Naive B cell (primary cell): ENCODE results near the gene TOB1. TPM values are rescaled to one million over a fixed set of nuclear protein-coding genes. Genes with fewer than 3 reads are reported as not detected.
A peak's percentile ranks its signal among the peaks of the same experiment; 100 is the strongest.

Experiments
- ATAC-seq, 2 donors: fragments of 150-1000 bp; cut with Tn5 transposase; 2 replicates each; pipeline ENCODE4 v1.10.0; 2021; ENCODE audit warnings: low read depth in 2 of 2, mild to moderate bottlenecking in 2 of 2, moderate library complexity in 2 of 2
- DNase-seq: peaks from one replicate; pipeline ENCODE4 v3.0.0; 2022
- H3K27ac Mint-ChIP-seq, 6 donors: one replicate each; pipeline ENCODE4 v1.8.0; 2020 to 2022; ENCODE audit warnings: mild to moderate bottlenecking in 6 of 6, mixed read lengths in 6 of 6, moderate library complexity in 5 of 6, inconsistent platforms in 2 of 6
- H3K27me3 Mint-ChIP-seq, 3 donors: one replicate each; pipeline ENCODE4 v1.8.0; 2021 to 2022; ENCODE audit warnings: mixed read lengths in 3 of 3, mild to moderate bottlenecking in 1 of 3
- H3K36me3 Mint-ChIP-seq, 2 donors: one replicate each; pipeline ENCODE4 v1.8.0; 2020 to 2022; ENCODE audit warnings: mixed read lengths in 2 of 2, inconsistent platforms in 1 of 2, mild to moderate bottlenecking in 1 of 2
- H3K4me1 Mint-ChIP-seq, 3 donors: one replicate each; pipeline ENCODE4 v1.8.0; 2020 to 2022; ENCODE audit warnings: mixed read lengths in 3 of 3, inconsistent platforms in 1 of 3, mild to moderate bottlenecking in 1 of 3, moderate library complexity in 1 of 3
- H3K4me3 Mint-ChIP-seq, 8 donors: one replicate each; pipeline ENCODE4 v1.8.0; 2020 to 2022; ENCODE audit warnings: mild to moderate bottlenecking in 8 of 8, mixed read lengths in 8 of 8, moderate library complexity in 8 of 8, inconsistent platforms in 2 of 8
- H3K9me3 Mint-ChIP-seq, 7 donors: one replicate each; pipeline ENCODE4 v1.8.0; 2020 to 2022; ENCODE audit warnings: mixed read lengths in 7 of 7, mild to moderate bottlenecking in 5 of 7, inconsistent platforms in 2 of 7, moderate library complexity in 1 of 7
- polyA plus RNA-seq, 6 donors: library from polyadenylated mRNA; unstranded; fragments of 300-500 nt; fragmentation: Illumina TruSeq; gene quantifications; one replicate each; pipeline ENCODE4 v1.2.3, GENCODE V29; 2021; ENCODE audit warnings: low read depth in 6 of 6

The TOB1 gene
- polyA plus RNA-seq, 6 donors from 2014 or later: 1.9 to 14.2 (median 9.3) TPM

GRCh38 chr17:50820651-50821050 lies 45.5 kb downstream of the TOB1 start:
- Mint-ChIP-seq H3K4me1 (peaks cover 0 to 2% (median 0%) of the 10 kb centered on the region in 3 donors), H3K4me3 (no peak overlapping the region)

GRCh38 chr17:50818921-50819657 lies 47.1 kb downstream of the TOB1 start:
- ATAC-seq: no peak
- Mint-ChIP-seq H3K9me3 (peaks cover 0 to 5% (median 2%) of the 10 kb centered on the region in 7 donors), H3K36me3 (peaks cover under 1 to 2% of the 10 kb centered on the region in 2 donors), H3K27ac (peak overlapping the region in 1 of 6 donors; percentile 94), H3K4me3 (no peak overlapping the region), H3K4me1 (peaks cover 0 to 2% (median 0%) of the 10 kb centered on the region in 3 donors), H3K27me3 (peaks cover 23 to 40% (median 28%) of the 10 kb centered on the region in 3 donors)
- DNase-seq: no peak

More at GRCh38 chr17:50820651-50821050, 45.5 kb downstream of the TOB1 start:
- no peak for DNase-seq
- Mint-ChIP-seq H3K27ac (no peak overlapping the region), H3K27me3 (peaks cover 25 to 40% (median 26%) of the 10 kb centered on the region in 3 donors), H3K9me3 (peaks cover 0 to 5% (median 0%) of the 10 kb centered on the region in 7 donors), H3K36me3 (no peaks in the 10 kb centered on the region)
- ATAC-seq: no peak

GRCh38 chr17:50818261-50818660 lies 47.9 kb downstream of the TOB1 start:
- H3K27me3 Mint-ChIP-seq: peaks cover 17 to 34% (median 28%) of the 10 kb centered on the region in 3 donors
- H3K27ac Mint-ChIP-seq: no peak overlapping the region
- DNase-seq (no peak), ATAC-seq (no peak)
- peaks cover 0 to 7% (median 2%) of the 10 kb centered on the region in 7 donors for H3K9me3 Mint-ChIP-seq
- H3K36me3 Mint-ChIP-seq: peaks cover 7 to 9% of the 10 kb centered on the region in 2 donors
- peaks cover 0 to 2% (median 0%) of the 10 kb centered on the region in 3 donors for H3K4me1 Mint-ChIP-seq
- H3K4me3 Mint-ChIP-seq: no peak overlapping the region

- H3K27me3 Mint-ChIP-seq: peaks cover 17 to 33% (median 27%) of the 10 kb centered on the region in 3 donors
- peaks cover 0 to 7% (median 2%) of the 10 kb centered on the region in 7 donors for H3K9me3 Mint-ChIP-seq
- DNase-seq (no peak), ATAC-seq (no peak)
- H3K27ac Mint-ChIP-seq: peak overlapping the region in 1 of 6 donors; percentile 9
- H3K4me3 Mint-ChIP-seq: no peak overlapping the region
- H3K4me1 Mint-ChIP-seq: peaks cover 0 to 2% (median 0%) of the 10 kb centered on the region in 3 donors
- peaks cover 7 to 9% of the 10 kb centered on the region in 2 donors for H3K36me3 Mint-ChIP-seq
Observed at GRCh38 chr17:50817838-50818237, 48.3 kb downstream of the TOB1 start.

- Mint-ChIP-seq H3K27ac (peak overlapping the region in 2 of 6 donors; percentile 9 to 18), H3K27me3 (peaks cover 16 to 32% (median 27%) of the 10 kb centered on the region in 3 donors), H3K4me3 (peak overlapping the region in 1 of 8 donors; percentile 7), H3K4me1 (peaks cover 0 to 2% (median 0%) of the 10 kb centered on the region in 3 donors), H3K9me3 (peaks cover 0 to 7% (median 2%) of the 10 kb centered on the region in 7 donors), H3K36me3 (peaks cover 7 to 9% of the 10 kb centered on the region in 2 donors)
- DNase-seq (peak; percentile 33), ATAC-seq (peak; percentile 70 to 75)
Observed at GRCh38 chr17:50816771-50817751, 49.1 kb downstream of the TOB1 start.

GRCh38 chr17:50816271-50816670 lies 49.9 kb downstream of the TOB1 start:
- no peak overlapping the region for H3K4me3 Mint-ChIP-seq
- no peak overlapping the region for H3K27ac Mint-ChIP-seq
- no peak for DNase-seq
- H3K27me3 Mint-ChIP-seq: peaks cover 15 to 27% (median 26%) of the 10 kb centered on the region in 3 donors
- ATAC-seq: no peak
- peaks cover 7 to 9% of the 10 kb centered on the region in 2 donors for H3K36me3 Mint-ChIP-seq
- peaks cover 0 to 2% (median 0%) of the 10 kb centered on the region in 3 donors for H3K4me1 Mint-ChIP-seq
- H3K9me3 Mint-ChIP-seq: peaks cover 0 to 7% (median 2%) of the 10 kb centered on the region in 7 donors

GRCh38 chr17:50815400-50815799 lies 50.8 kb downstream of the TOB1 start:
- Mint-ChIP-seq H3K27me3 (peaks cover 16 to 23% (median 22%) of the 10 kb centered on the region in 3 donors), H3K27ac (peak overlapping the region in 2 of 6 donors; percentile 3 to 56), H3K36me3 (peaks cover 7 to 9% of the 10 kb centered on the region in 2 donors), H3K4me1 (peaks cover 0 to 2% (median 0%) of the 10 kb centered on the region in 3 donors), H3K4me3 (no peak overlapping the region), H3K9me3 (peaks cover 0 to 7% (median 2%) of the 10 kb centered on the region in 7 donors)
- DNase-seq (no peak), ATAC-seq (no peak)

GRCh38 chr17:50813583-50813982 lies 52.6 kb downstream of the TOB1 start:
- Mint-ChIP-seq H3K9me3 (peaks cover 0 to 7% (median 2%) of the 10 kb centered on the region in 7 donors), H3K27ac (peak overlapping the region in 1 of 6 donors; percentile 0), H3K27me3 (peaks cover 6 to 20% (median 11%) of the 10 kb centered on the region in 3 donors), H3K4me3 (no peak overlapping the region), H3K36me3 (peaks cover 7 to 9% of the 10 kb centered on the region in 2 donors), H3K4me1 (peaks cover 0 to 2% (median 0%) of the 10 kb centered on the region in 3 donors)
- DNase-seq (no peak), ATAC-seq (no peak)

Other genes starting within 250 kb of the TOB1 start
- under 1 TPM in 4 of 6 donors, not detected in 2; 0.44 to 0.99 (median 0.76) TPM for gene ABCC3, start 231.5 kb downstream of the TOB1 start, polyA plus RNA-seq
- gene ANKRD40, start 158.4 kb downstream of the TOB1 start, polyA plus RNA-seq: 1 to 10 TPM; 3.3 to 6.4 (median 4.6) TPM
- gene LUC7L3, start 146.8 kb downstream of the TOB1 start, polyA plus RNA-seq: 100 to 1,000 TPM in 1 of 6 donors, 10 to 100 TPM in 5; 35.9 to 106 (median 54.9) TPM
- not detected for gene ANKRD40CL, start 98.8 kb downstream of the TOB1 start, polyA plus RNA-seq
- gene WFIKKN2, start 30.8 kb downstream of the TOB1 start, polyA plus RNA-seq: not detected